ENCODE measurements around the gene SLIT1. TPM values are rescaled to one million over a fixed set of nuclear protein-coding genes. Genes with fewer than 3 reads are reported as not detected.

The SLIT1 gene
- total RNA-seq, 1 donor from 2014 or later = 0.26 TPM

- intact Hi-C loops (cut with micrococcal nuclease) = no loop called here
- Mint-ChIP-seq H3K9me3 (peaks cover 7% of the 10 kb centered on the region), H3K4me3 (no peak overlapping the region), H3K27me3 (peaks cover 2% of the 10 kb centered on the region), H3K4me1 (peaks cover 8% of the 10 kb centered on the region), H3K36me3 (ENCODE audit: low read depth) (no peaks in the 10 kb centered on the region), H3K27ac (no peak overlapping the region)
- DNase-seq = no peak
Observed at GRCh38 chr10:97065686-97066660, 119.8 kb downstream of the SLIT1 start.

GRCh38 chr10:97065128-97065527 is 120.6 kb downstream of the SLIT1 start:
- Mint-ChIP-seq H3K27ac (no peak overlapping the region), H3K4me1 (peaks cover 8% of the 10 kb centered on the region)

GRCh38 chr10:97063983-97064837 is 121.5 kb downstream of the SLIT1 start:
- H3K27ac Mint-ChIP-seq = no peak overlapping the region
- no peaks in the 10 kb centered on the region for H3K36me3 Mint-ChIP-seq (ENCODE audit: low read depth)
- H3K4me3 Mint-ChIP-seq = no peak overlapping the region
- intact Hi-C loops (cut with micrococcal nuclease) = no loop called here
- peaks cover under 1% of the 10 kb centered on the region for H3K4me1 Mint-ChIP-seq
- DNase-seq = no peak
- H3K27me3 Mint-ChIP-seq = peaks cover 2% of the 10 kb centered on the region
- H3K9me3 Mint-ChIP-seq = no peaks in the 10 kb centered on the region

More at GRCh38 chr10:97065128-97065527, 120.6 kb downstream of the SLIT1 start:
- Mint-ChIP-seq H3K27me3 (peaks cover 2% of the 10 kb centered on the region), H3K4me3 (no peak overlapping the region), H3K9me3 (peaks cover 7% of the 10 kb centered on the region), H3K36me3 (ENCODE audit: low read depth) (no peaks in the 10 kb centered on the region)
- intact Hi-C loops (cut with micrococcal nuclease) = no loop called here
- no peak for DNase-seq

- Mint-ChIP-seq H3K36me3 (ENCODE audit: low read depth) (no peaks in the 10 kb centered on the region), H3K4me3 (no peak overlapping the region), H3K27ac (no peak overlapping the region), H3K9me3 (no peaks in the 10 kb centered on the region), H3K27me3 (no peaks in the 10 kb centered on the region), H3K4me1 (no peaks in the 10 kb centered on the region)
- DNase-seq = no peak
- intact Hi-C loops (cut with micrococcal nuclease) = no loop called here
Observed at GRCh38 chr10:97063271-97063982, 122.3 kb downstream of the SLIT1 start.

GRCh38 chr10:97062456-97062855 is 123.3 kb downstream of the SLIT1 start:
- no peaks in the 10 kb centered on the region for H3K27me3 Mint-ChIP-seq
- H3K4me3 Mint-ChIP-seq = no peak overlapping the region
- H3K9me3 Mint-ChIP-seq = no peaks in the 10 kb centered on the region
- H3K4me1 Mint-ChIP-seq = no peaks in the 10 kb centered on the region
- intact Hi-C loops (cut with micrococcal nuclease) = no loop called here
- no peaks in the 10 kb centered on the region for H3K36me3 Mint-ChIP-seq (ENCODE audit: low read depth)
- no peak for DNase-seq
- no peak overlapping the region for H3K27ac Mint-ChIP-seq

- intact Hi-C loops (cut with micrococcal nuclease) = no loop called here
- no peak overlapping the region for H3K27ac Mint-ChIP-seq
- no peak overlapping the region for H3K4me3 Mint-ChIP-seq
- no peaks in the 10 kb centered on the region for H3K9me3 Mint-ChIP-seq
- no peak for DNase-seq
- H3K27me3 Mint-ChIP-seq = no peaks in the 10 kb centered on the region
- H3K36me3 Mint-ChIP-seq (ENCODE audit: low read depth) = no peaks in the 10 kb centered on the region
- no peaks in the 10 kb centered on the region for H3K4me1 Mint-ChIP-seq
Observed at GRCh38 chr10:97062046-97062445, 123.7 kb downstream of the SLIT1 start.

- no peaks in the 10 kb centered on the region for H3K4me1 Mint-ChIP-seq
- no peaks in the 10 kb centered on the region for H3K27me3 Mint-ChIP-seq
- no peaks in the 10 kb centered on the region for H3K9me3 Mint-ChIP-seq
- no peak overlapping the region for H3K4me3 Mint-ChIP-seq
- intact Hi-C loops (cut with micrococcal nuclease) = no loop called here
- no peaks in the 10 kb centered on the region for H3K36me3 Mint-ChIP-seq (ENCODE audit: low read depth)
- H3K27ac Mint-ChIP-seq = no peak overlapping the region
- DNase-seq = no peak
Observed at GRCh38 chr10:97061423-97061822, 124.3 kb downstream of the SLIT1 start.

- no peaks in the 10 kb centered on the region for H3K4me1 Mint-ChIP-seq
- DNase-seq = no peak
- H3K9me3 Mint-ChIP-seq = no peaks in the 10 kb centered on the region
- H3K27me3 Mint-ChIP-seq = no peaks in the 10 kb centered on the region
- no peak overlapping the region for H3K27ac Mint-ChIP-seq
- H3K36me3 Mint-ChIP-seq (ENCODE audit: low read depth) = no peaks in the 10 kb centered on the region
- no peak overlapping the region for H3K4me3 Mint-ChIP-seq
- intact Hi-C loops (cut with micrococcal nuclease) = no loop called here
Observed at GRCh38 chr10:97060441-97061084, 125.2 kb downstream of the SLIT1 start.

- Mint-ChIP-seq H3K9me3 (no peaks in the 10 kb centered on the region), H3K36me3 (ENCODE audit: low read depth) (no peaks in the 10 kb centered on the region), H3K27me3 (no peaks in the 10 kb centered on the region), H3K27ac (no peak overlapping the region), H3K4me3 (no peak overlapping the region), H3K4me1 (no peaks in the 10 kb centered on the region)
- DNase-seq = no peak
- intact Hi-C loops (cut with micrococcal nuclease) = no loop called here
Observed at GRCh38 chr10:97059872-97060205, 125.9 kb downstream of the SLIT1 start.

GRCh38 chr10:97059006-97059871 is 126.5 kb downstream of the SLIT1 start:
- no peak for DNase-seq
- Mint-ChIP-seq H3K4me3 (no peak overlapping the region), H3K9me3 (no peaks in the 10 kb centered on the region), H3K27ac (no peak overlapping the region), H3K27me3 (no peaks in the 10 kb centered on the region), H3K36me3 (ENCODE audit: low read depth) (no peaks in the 10 kb centered on the region), H3K4me1 (no peaks in the 10 kb centered on the region)
- intact Hi-C loops (cut with micrococcal nuclease) = no loop called here

- H3K36me3 Mint-ChIP-seq (ENCODE audit: low read depth) = no peaks in the 10 kb centered on the region
Observed at GRCh38 chr10:97058521-97058920, 127.2 kb downstream of the SLIT1 start.

GRCh38 chr10:97057491-97058235 is 128.1 kb downstream of the SLIT1 start:
- H3K27ac Mint-ChIP-seq = no peak overlapping the region
- H3K4me1 Mint-ChIP-seq = no peaks in the 10 kb centered on the region
- no peak for DNase-seq
- no peak overlapping the region for H3K4me3 Mint-ChIP-seq
- no peaks in the 10 kb centered on the region for H3K36me3 Mint-ChIP-seq (ENCODE audit: low read depth)
- no peaks in the 10 kb centered on the region for H3K27me3 Mint-ChIP-seq
- H3K9me3 Mint-ChIP-seq = no peaks in the 10 kb centered on the region
- intact Hi-C loops (cut with micrococcal nuclease) = no loop called here

More at GRCh38 chr10:97058521-97058920, 127.2 kb downstream of the SLIT1 start:
- Mint-ChIP-seq H3K4me3 (no peak overlapping the region), H3K9me3 (no peaks in the 10 kb centered on the region), H3K4me1 (no peaks in the 10 kb centered on the region), H3K27ac (no peak overlapping the region), H3K27me3 (no peaks in the 10 kb centered on the region)
- intact Hi-C loops (cut with micrococcal nuclease) = no loop called here
- no peak for DNase-seq

Data from activated CD4-positive, alpha-beta T cell treated with anti-CD3 and anti-CD28 coated beads, Interleukin-2, amount 10 ng/mL, durations not matched to agents 24 days and 14 days (primary cell).